Suppressor macrophage (primary cell): Measurements from ENCODE around the gene CDH6.
A peak's percentile ranks its signal among the peaks of the same experiment; 100 is the strongest.

Experiments used
- DNase-seq, 4 experiments: peaks; one replicate each; pipeline ENCODE4 v3.0.0-alpha.2; 2020 to 2022

CDH6 gene

GRCh38 chr5:31204958-31205357, 11.5 kb downstream of the CDH6 start:
- no peak for DNase-seq

- no peak for DNase-seq
Measured at GRCh38 chr5:31208043-31208442, 14.6 kb downstream of the CDH6 start.

- DNase-seq: no peak
Measured at GRCh38 chr5:31209334-31209733, 15.8 kb downstream of the CDH6 start.

GRCh38 chr5:31211098-31211497, 17.6 kb downstream of the CDH6 start:
- no peak for DNase-seq

GRCh38 chr5:31213257-31213656, 19.8 kb downstream of the CDH6 start:
- no peak for DNase-seq

GRCh38 chr5:31213705-31214121, 20.2 kb downstream of the CDH6 start:
- DNase-seq: no peak

GRCh38 chr5:31214229-31214628, 20.7 kb downstream of the CDH6 start:
- DNase-seq: no peak

- DNase-seq: no peak
Measured at GRCh38 chr5:31215236-31215635, 21.8 kb downstream of the CDH6 start.

GRCh38 chr5:31217446-31217845, 24.0 kb downstream of the CDH6 start:
- DNase-seq: no peak

- no peak for DNase-seq
Measured at GRCh38 chr5:31218978-31219377, 25.5 kb downstream of the CDH6 start.

- DNase-seq: no peak
Measured at GRCh38 chr5:31221001-31221400, 27.5 kb downstream of the CDH6 start.

GRCh38 chr5:31225118-31225517, 31.6 kb downstream of the CDH6 start:
- no peak for DNase-seq

- DNase-seq: no peak
Measured at GRCh38 chr5:31225613-31226012, 32.1 kb downstream of the CDH6 start.

GRCh38 chr5:31226651-31227050, 33.2 kb downstream of the CDH6 start:
- DNase-seq: no peak

- DNase-seq: no peak
Measured at GRCh38 chr5:31229266-31229665, 35.8 kb downstream of the CDH6 start.

GRCh38 chr5:31231177-31231838, 37.8 kb downstream of the CDH6 start:
- DNase-seq: no peak

- peak; percentile 55 to 66 (median 60) for DNase-seq
Measured at GRCh38 chr5:31232273-31232888, 38.9 kb downstream of the CDH6 start.

GRCh38 chr5:31235381-31235780, 41.9 kb downstream of the CDH6 start:
- no peak for DNase-seq

GRCh38 chr5:31236339-31236738, 42.9 kb downstream of the CDH6 start:
- DNase-seq: no peak

GRCh38 chr5:31237174-31237573, 43.7 kb downstream of the CDH6 start:
- DNase-seq: no peak

- DNase-seq: no peak
Measured at GRCh38 chr5:31238497-31238896, 45.0 kb downstream of the CDH6 start.

GRCh38 chr5:31244921-31245320, 51.4 kb downstream of the CDH6 start:
- no peak for DNase-seq

GRCh38 chr5:31247381-31247780, 53.9 kb downstream of the CDH6 start:
- no peak for DNase-seq

GRCh38 chr5:31250201-31250600, 56.7 kb downstream of the CDH6 start:
- DNase-seq: no peak

GRCh38 chr5:31251032-31251431, 57.5 kb downstream of the CDH6 start:
- DNase-seq: no peak
